C4-2B (cell line): ENCODE measurements around the gene CIDEB.

ENCODE experiments used
- ZFX ChIP-seq: fragments of 450-650 bp; IDR thresholded peaks from 2 replicates; pipeline ENCODE4 v1.6.1; 2017
- TF ChIP-seq, protein P1 (sequence below): fragments of 450-650 bp; conservative IDR thresholded peaks from 2 replicates; pipeline ENCODE4 v1.5.1; 2017; ENCODE audit warnings: mild to moderate bottlenecking

DNA sequence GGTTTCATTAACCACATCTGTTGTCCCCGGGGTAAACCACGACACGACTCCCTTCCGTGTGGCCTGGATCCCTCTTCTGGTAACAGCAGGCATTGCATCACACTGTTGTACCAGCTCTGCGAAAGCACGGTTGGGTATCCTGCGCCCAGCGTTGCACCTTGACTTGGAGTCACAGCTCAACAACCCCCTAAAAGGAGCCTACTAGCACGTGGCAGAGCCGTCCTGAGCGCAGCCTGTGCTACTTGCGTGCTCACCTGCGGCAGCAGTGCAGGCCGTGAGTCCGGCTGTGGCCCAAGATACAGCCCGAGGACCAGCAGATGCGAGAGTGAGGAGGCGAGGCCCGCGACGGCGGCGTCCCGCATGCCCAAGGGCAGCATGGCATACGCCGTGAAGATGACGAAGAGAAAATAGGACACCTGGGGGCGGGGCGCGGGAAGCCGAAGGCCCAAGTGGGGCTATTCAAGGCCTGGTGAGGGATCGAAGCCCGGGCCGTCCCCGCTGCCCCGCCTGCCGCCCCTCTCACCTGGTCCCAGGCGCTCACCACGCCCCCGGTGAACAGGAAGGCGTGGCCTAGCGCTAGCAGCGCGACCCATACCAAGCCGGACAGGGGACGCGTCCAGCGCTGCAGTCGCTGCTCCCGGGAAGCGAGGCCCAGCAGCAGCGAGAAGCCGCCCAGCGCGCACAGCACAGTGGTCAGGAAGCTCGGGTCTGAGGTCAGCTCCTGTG, 24.7 kb upstream of the CIDEB start:
- TF ChIP-seq, protein P1, sequence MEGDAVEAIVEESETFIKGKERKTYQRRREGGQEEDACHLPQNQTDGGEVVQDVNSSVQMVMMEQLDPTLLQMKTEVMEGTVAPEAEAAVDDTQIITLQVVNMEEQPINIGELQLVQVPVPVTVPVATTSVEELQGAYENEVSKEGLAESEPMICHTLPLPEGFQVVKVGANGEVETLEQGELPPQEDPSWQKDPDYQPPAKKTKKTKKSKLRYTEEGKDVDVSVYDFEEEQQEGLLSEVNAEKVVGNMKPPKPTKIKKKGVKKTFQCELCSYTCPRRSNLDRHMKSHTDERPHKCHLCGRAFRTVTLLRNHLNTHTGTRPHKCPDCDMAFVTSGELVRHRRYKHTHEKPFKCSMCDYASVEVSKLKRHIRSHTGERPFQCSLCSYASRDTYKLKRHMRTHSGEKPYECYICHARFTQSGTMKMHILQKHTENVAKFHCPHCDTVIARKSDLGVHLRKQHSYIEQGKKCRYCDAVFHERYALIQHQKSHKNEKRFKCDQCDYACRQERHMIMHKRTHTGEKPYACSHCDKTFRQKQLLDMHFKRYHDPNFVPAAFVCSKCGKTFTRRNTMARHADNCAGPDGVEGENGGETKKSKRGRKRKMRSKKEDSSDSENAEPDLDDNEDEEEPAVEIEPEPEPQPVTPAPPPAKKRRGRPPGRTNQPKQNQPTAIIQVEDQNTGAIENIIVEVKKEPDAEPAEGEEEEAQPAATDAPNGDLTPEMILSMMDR = peak; percentile 72
- TF ChIP-seq ZFX = no peak
